Left lung (tissue), 10 donors: ENCODE measurements around the gene GRIK2. TPM values are rescaled to one million over a fixed set of nuclear protein-coding genes. Genes with fewer than 3 reads are reported as not detected.

Experiments
- ATAC-seq: fragments of 200-7000 bp; cut with Tn5 transposase; one replicate; pipeline ENCODE4 v1.9.1; 2020; ENCODE audit warnings: moderate library complexity
- DNase-seq, 4 donors: peaks; one replicate each; pipeline ENCODE4 v3.0.0-alpha.2; 2013 to 2020
- H3K27ac ChIP-seq, 2 donors: fragments of 200-600 bp; sonication (generic) in 1 of 2; one replicate each; pipeline versions ENCODE4 v1.5.0 to v1.8.0; 2020 to 2021
- H3K27me3 ChIP-seq, 2 donors: fragments of 200-600 bp; sonication (generic) in 1 of 2; one replicate each; pipeline versions ENCODE4 v1.5.0 to v1.8.0; 2020 to 2021
- H3K36me3 ChIP-seq, 2 donors: fragments of 200-600 bp; sonication (generic) in 1 of 2; one replicate each; pipeline versions ENCODE4 v1.5.0 to v1.8.0; 2020 to 2021
- H3K4me1 ChIP-seq, 2 donors: fragments of 200-600 bp; one replicate each; pipeline ENCODE4 v1.8.0; 2021
- H3K4me3 ChIP-seq, 2 donors: fragments of 200-600 bp; sonication (generic) in 1 of 2; one replicate each; pipeline versions ENCODE4 v1.5.0 to v1.8.0; 2020 to 2021; ENCODE audit warnings: mild to moderate bottlenecking in 1 of 2
- H3K9me3 ChIP-seq, 2 donors: fragments of 200-600 bp; sonication (generic) in 1 of 2; one replicate each; pipeline versions ENCODE4 v1.5.0 to v1.8.0; 2020 to 2021
- CTCF ChIP-seq, 2 donors: fragments of 200-600 bp; sonication (generic) in 1 of 2; IDR thresholded peaks; one replicate each; pipeline versions ENCODE4 v1.5.0 to v1.8.0; 2021; ENCODE audit warnings: antibody characterized with exemption in 2 of 2
- intact Hi-C, 2 donors: fragments of 100-400 bp; cut with DNase I; formaldehyde crosslinking; loops; one replicate each; pipeline versions ENCODE4 v1.11.2 to v1.14.2; 2022
- polyA plus RNA-seq, 6 donors: library from polyadenylated mRNA; unstranded; fragments of 120-200 nt; gene quantifications; one replicate each; pipeline ENCODE4 v1.2.1, GENCODE V29; 2013; ENCODE audit not compliant: insufficient read length in 6 of 6
- total RNA-seq, 2 donors: library from RNA; stranded (reverse); fragmentation: NEBNext Ultra II Directional; extraction: Animal tissue kit (Norgen Biotek cat#: 25700); gene quantifications; one replicate each; pipeline ENCODE4 v1.2.1, GENCODE V29; 2021
- donor health status: DM: no; HTN: yes; CAD: no.
- donor health status: DM: no; HTN: no; CAD: no.

Gene GRIK2
- total and polyA plus RNA-seq, 8 donors = 0.24 to 0.98 (median 0.67) TPM

GRCh38 chr6:101936516-101936915, 543.0 kb downstream of the GRIK2 start:
- no peak for TF ChIP-seq CTCF (IDR thresholded peaks at IDR 0.05)
- H3K4me3 ChIP-seq = no peak overlapping the region
- ATAC-seq (no peak), DNase-seq (no peak)
- H3K27ac ChIP-seq = no peak overlapping the region
- H3K27me3 ChIP-seq = no peaks in the 10 kb centered on the region
- no peaks in the 10 kb centered on the region for H3K9me3 ChIP-seq
- H3K4me1 ChIP-seq = no peaks in the 10 kb centered on the region
- no peaks in the 10 kb centered on the region for H3K36me3 ChIP-seq
- intact Hi-C loops = no loop called here

GRCh38 chr6:101937108-101937507, 543.6 kb downstream of the GRIK2 start:
- Histone ChIP-seq H3K9me3 (no peaks in the 10 kb centered on the region), H3K4me3 (no peak overlapping the region), H3K27me3 (no peaks in the 10 kb centered on the region), H3K36me3 (no peaks in the 10 kb centered on the region), H3K27ac (no peak overlapping the region), H3K4me1 (no peaks in the 10 kb centered on the region)
- no peak for DNase-seq
- no peak for TF ChIP-seq CTCF (IDR thresholded peaks at IDR 0.05)
- ATAC-seq = no peak
- intact Hi-C loops = no loop called here

GRCh38 chr6:101940391-101940790, 546.9 kb downstream of the GRIK2 start:
- Histone ChIP-seq H3K36me3 (no peaks in the 10 kb centered on the region), H3K27me3 (no peaks in the 10 kb centered on the region), H3K27ac (no peak overlapping the region), H3K4me1 (no peaks in the 10 kb centered on the region), H3K9me3 (peaks cover 0 to 10% of the 10 kb centered on the region in 2 donors), H3K4me3 (no peak overlapping the region)
- intact Hi-C loops = no loop called here
- DNase-seq = no peak
- no peak for TF ChIP-seq CTCF (IDR thresholded peaks at IDR 0.05)
- ATAC-seq = no peak

GRCh38 chr6:101956961-101957360, 563.5 kb downstream of the GRIK2 start:
- no peak for TF ChIP-seq CTCF (IDR thresholded peaks at IDR 0.05)
- no peaks in the 10 kb centered on the region for H3K4me1 ChIP-seq
- H3K4me3 ChIP-seq = no peak overlapping the region
- intact Hi-C loops = no loop called here
- no peak overlapping the region for H3K27ac ChIP-seq
- no peaks in the 10 kb centered on the region for H3K36me3 ChIP-seq
- peaks cover 0 to 14% of the 10 kb centered on the region in 2 donors for H3K9me3 ChIP-seq
- no peak for DNase-seq
- no peak for ATAC-seq
- no peaks in the 10 kb centered on the region for H3K27me3 ChIP-seq

- no peak for DNase-seq
These were observed 567.8 kb downstream of the GRIK2 start for GRCh38 chr6:101961357-101961756.

More at GRCh38 chr6:101961357-101961756, 567.8 kb downstream of the GRIK2 start:
- no peak for ATAC-seq
- Histone ChIP-seq H3K27me3 (no peaks in the 10 kb centered on the region), H3K4me3 (no peak overlapping the region), H3K4me1 (no peaks in the 10 kb centered on the region), H3K36me3 (no peaks in the 10 kb centered on the region), H3K9me3 (peaks cover 0 to 21% of the 10 kb centered on the region in 2 donors), H3K27ac (no peak overlapping the region)
- intact Hi-C loops = no loop called here
- TF ChIP-seq CTCF (IDR thresholded peaks at IDR 0.05) = no peak
